AG04450 (cell line): ENCODE measurements around the gene NHSL2. TPM values are rescaled to one million over a fixed set of nuclear protein-coding genes. Genes with fewer than 3 reads are reported as not detected.

Experiments
- CTCF ChIA-PET: fragments of 300-600, 350-600 bp; formaldehyde crosslinking; extraction: SDS; loops from one replicate; lab custom pipeline; 2022; ENCODE audit warnings: antibody characterized with exemption, inconsistent platforms; lab: Charles Lee
- POLR2A ChIA-PET: fragments of 350-600 bp; formaldehyde crosslinking; extraction: SDS; loops from one replicate; lab custom pipeline; 2021; ENCODE audit warnings: antibody characterized with exemption, inconsistent platforms; lab: Yijun Ruan, JAX
- DNase-seq: peaks from one replicate; pipeline ENCODE4 v3.0.0-alpha.2; 2011; ENCODE audit warnings: low read depth, low spot score
- H3K27ac ChIP-seq: one replicate; pipeline ENCODE4 v1.5.1; 2012; ENCODE audit warnings: low read depth, low read length, control low read depth
- H3K27me3 ChIP-seq: one replicate; pipeline ENCODE4 v1.6.0; 2012; ENCODE audit warnings: low read length; ENCODE audit not compliant: control insufficient read depth, insufficient read depth
- H3K4me3 ChIP-seq: 2 replicates; pipeline ENCODE4 v1.5.1; 2011; ENCODE audit warnings: mild to moderate bottlenecking, low read depth, low read length, control low read depth
- H3K9me3 ChIP-seq: 2 replicates; pipeline ENCODE4 v1.5.1; 2012; ENCODE audit warnings: low read length; ENCODE audit not compliant: control insufficient read depth, insufficient read depth
- CTCF ChIP-seq: IDR thresholded peaks from 2 replicates; pipeline ENCODE4 v1.5.1; 2011; ENCODE audit warnings: low read depth, low read length, control low read depth, inconsistent platforms
- polyA plus RNA-seq: library from polyadenylated mRNA; depleted of rRNA; stranded (reverse); fragments of >200 nt; gene quantifications from 2 replicates; pipeline ENCODE4 v1.2.3, GENCODE V29; 2011

Gene NHSL2
- polyA plus RNA-seq, 1 experiment = 3.0 TPM

- Histone ChIP-seq H3K9me3 (no peaks in the 10 kb centered on the region), H3K27ac (no peak overlapping the region), H3K27me3 (no peaks in the 10 kb centered on the region), H3K4me3 (no peak overlapping the region)
- ChIA-PET CTCF (interaction anchor here (0.6 to 0.7 kb wide), 2 partner anchors 12 to 21 kb away, joined by 3 read pairs; no protein-coding TSS in a partner anchor), POLR2A (no interaction called here)
- TF ChIP-seq CTCF = no peak
- DNase-seq = no peak
Observed at GRCh38 chrX:72115380-72115779, 204.7 kb downstream of the NHSL2 start.

DNA sequence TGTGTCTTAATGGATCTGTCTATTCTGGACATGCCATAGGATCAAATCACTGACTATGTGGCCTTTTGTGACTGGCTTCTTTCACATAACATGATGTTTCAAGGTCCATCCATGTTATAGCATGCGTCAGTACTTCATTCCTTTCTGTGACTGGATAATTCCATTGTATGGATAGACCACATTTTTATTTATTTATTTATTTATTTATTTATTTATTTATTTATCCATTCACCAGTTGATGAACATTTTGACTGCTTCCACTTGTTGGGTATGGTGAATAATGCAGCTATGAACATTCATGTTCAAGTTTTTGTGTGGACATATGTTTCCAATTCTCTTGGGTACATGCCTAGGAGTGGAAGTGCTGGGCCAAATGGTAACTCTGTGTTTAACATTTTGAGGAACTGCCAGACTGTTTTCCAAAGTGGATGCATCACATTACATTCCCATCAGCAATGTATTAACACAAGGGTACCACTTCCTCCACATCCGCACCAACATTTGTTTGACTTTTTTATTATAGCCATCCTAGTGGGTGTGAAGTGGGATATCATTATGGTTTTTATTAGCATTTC, 207.1 kb downstream of the NHSL2 start:
- TF ChIP-seq CTCF = no peak
- H3K4me3 ChIP-seq = no peak overlapping the region
- no peaks in the 10 kb centered on the region for H3K27me3 ChIP-seq
- no peaks in the 10 kb centered on the region for H3K9me3 ChIP-seq
- ChIA-PET POLR2A (no interaction called here), CTCF (interaction anchor here (2.2 kb wide), 1 partner anchor 9 kb away, joined by 5 read pairs; no protein-coding TSS in a partner anchor)
- DNase-seq = no peak
- H3K27ac ChIP-seq = no peak overlapping the region

- Histone ChIP-seq H3K27me3 (no peaks in the 10 kb centered on the region), H3K9me3 (no peaks in the 10 kb centered on the region), H3K27ac (no peak overlapping the region), H3K4me3 (no peak overlapping the region)
- ChIA-PET POLR2A (no interaction called here), CTCF (interaction anchor here (0.6 kb wide), 1 partner anchor 174 kb away, joined by 3 read pairs; no protein-coding TSS in a partner anchor)
- no peak for TF ChIP-seq CTCF
- DNase-seq = no peak
Observed at GRCh38 chrX:72120837-72121236, 210.2 kb downstream of the NHSL2 start.

DNA sequence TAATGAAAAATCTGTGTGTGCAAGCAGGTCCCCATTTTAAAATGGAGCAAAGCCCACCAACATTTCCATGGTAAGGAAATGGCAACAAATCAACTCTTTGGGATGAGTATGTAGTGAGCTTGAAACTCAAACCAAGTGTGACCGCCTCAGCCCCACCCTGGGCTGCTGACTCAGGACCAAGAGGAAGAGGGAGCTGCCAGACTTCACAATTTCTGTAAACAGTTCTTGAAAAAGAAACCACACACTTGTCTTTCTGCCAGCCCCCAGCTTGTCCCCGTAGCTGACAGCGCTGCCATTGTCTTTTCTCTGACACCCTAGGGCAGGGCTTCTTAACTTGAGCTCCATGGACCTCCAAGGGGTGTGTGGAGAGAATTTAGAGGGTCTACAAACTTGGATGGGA, 210.7 kb downstream of the NHSL2 start:
- Histone ChIP-seq H3K27me3 (no peaks in the 10 kb centered on the region), H3K9me3 (no peaks in the 10 kb centered on the region), H3K4me3 (no peak overlapping the region), H3K27ac (no peak overlapping the region)
- DNase-seq = peak; percentile 23
- TF ChIP-seq CTCF = no peak
- POLR2A ChIA-PET = no interaction called here
- CTCF ChIA-PET = interaction anchor here (0.6 kb wide), 1 partner anchor 174 kb away, joined by 3 read pairs; no protein-coding TSS in a partner anchor

DNA sequence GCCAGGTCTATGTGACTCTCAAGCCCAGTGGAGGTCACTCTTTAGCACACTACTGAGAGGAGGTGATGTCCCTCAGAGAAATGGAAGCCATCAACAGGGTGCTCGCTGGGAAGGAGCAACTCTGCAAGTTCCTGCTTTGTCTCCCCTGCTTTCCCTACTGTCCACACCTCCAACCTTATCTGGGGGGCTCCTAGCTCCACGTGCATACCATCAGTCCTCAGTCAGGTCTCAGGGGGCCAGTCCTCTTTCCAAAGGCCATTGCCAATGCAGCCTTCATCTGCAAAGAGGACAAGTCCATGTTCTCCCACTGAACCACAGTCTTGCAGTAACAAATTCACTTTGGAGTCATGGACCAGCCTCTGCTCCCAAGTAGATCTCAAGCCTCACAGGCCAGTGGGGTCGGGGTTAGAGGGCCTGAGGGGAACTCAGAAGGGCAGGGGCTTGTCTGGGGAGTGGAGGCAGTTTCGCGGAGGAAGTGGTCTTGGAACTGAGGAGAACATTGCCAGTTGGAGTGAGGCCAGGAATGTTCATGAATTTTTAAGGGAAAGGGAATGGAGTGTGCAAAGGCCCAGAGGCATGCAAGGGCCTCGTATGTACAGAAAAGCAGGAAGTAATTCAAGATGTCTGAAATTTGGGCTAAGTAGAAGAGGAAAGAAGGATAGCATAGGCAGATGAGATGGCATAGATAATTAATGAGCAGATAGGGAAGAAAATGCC, 212.1 kb downstream of the NHSL2 start:
- TF ChIP-seq CTCF = no peak
- Histone ChIP-seq H3K4me3 (no peak overlapping the region), H3K27me3 (no peaks in the 10 kb centered on the region), H3K9me3 (no peaks in the 10 kb centered on the region), H3K27ac (no peak overlapping the region)
- POLR2A ChIA-PET = no interaction called here
- DNase-seq = no peak
- CTCF ChIA-PET = no interaction called here
